Caco-2 (cell line): Measurements from ENCODE around the gene BCLAF1. TPM values are rescaled to one million over a fixed set of nuclear protein-coding genes. Genes with fewer than 3 reads are reported as not detected.

Experiments used
- BruUV-seq: library from RNA; stranded (reverse); fragments of 400-500 nt; replicated peaks from 2 replicates; lab custom pipeline; 2021; lab: Mats Ljungman, UMichigan
- CTCF ChIA-PET: fragments of 300-600 bp; sonication (Branson Sonifier 250); formaldehyde crosslinking; loops from one replicate; lab custom pipeline; 2022; ENCODE audit warnings: antibody characterized with exemption; lab: Charles Lee
- POLR2A ChIA-PET: fragments of 300-600 bp; sonication (Branson Sonifier 250); formaldehyde crosslinking; loops from one replicate; lab custom pipeline; 2022; ENCODE audit warnings: antibody characterized with exemption; lab: Charles Lee
- DNase-seq, 2 experiments: peaks; one replicate each; pipeline versions ENCODE4 v3.0.0 to v3.0.0-alpha.2; 2020 to 2022
- H3K27me3 ChIP-seq: replicated peaks from 2 replicates; pipeline ENCODE4 v1.6.0; 2011; ENCODE audit warnings: low read length; ENCODE audit not compliant: control insufficient read depth, insufficient read depth
- H3K36me3 ChIP-seq: 2 replicates; pipeline ENCODE4 v1.5.1; 2011; ENCODE audit warnings: low read length; ENCODE audit not compliant: control insufficient read depth, insufficient read depth
- H3K4me1 ChIP-seq: fragments of 250-450 bp; sonication (Bioruptor Pico); 2 replicates; pipeline ENCODE4 v1.5.1; 2020; ENCODE audit warnings: mild to moderate bottlenecking
- H3K4me3 ChIP-seq: 2 replicates; pipeline ENCODE4 v1.5.1; 2011; ENCODE audit warnings: low read depth, mild to moderate bottlenecking, control low read depth, low read length
- H3K9me3 ChIP-seq: fragments of 250-450 bp; sonication (Bioruptor Pico); 2 replicates; pipeline ENCODE4 v1.5.1; 2020; ENCODE audit warnings: mild to moderate bottlenecking, moderate library complexity
- H3K27ac Mint-ChIP-seq: one replicate; pipeline ENCODE4 v1.8.0; 2022; ENCODE audit warnings: mixed read lengths; ENCODE audit not compliant: unreplicated experiment
- H3K27me3 Mint-ChIP-seq: one replicate; pipeline ENCODE4 v1.8.0; 2022; ENCODE audit warnings: mixed read lengths; ENCODE audit not compliant: insufficient read depth, unreplicated experiment
- H3K36me3 Mint-ChIP-seq: one replicate; pipeline ENCODE4 v1.8.0; 2022; ENCODE audit warnings: mild to moderate bottlenecking, mixed read lengths; ENCODE audit not compliant: insufficient read depth, unreplicated experiment
- H3K4me1 Mint-ChIP-seq: one replicate; pipeline ENCODE4 v1.8.0; 2022; ENCODE audit warnings: low read depth, mixed read lengths; ENCODE audit not compliant: unreplicated experiment
- H3K4me3 Mint-ChIP-seq: one replicate; pipeline ENCODE4 v1.8.0; 2022; ENCODE audit warnings: mild to moderate bottlenecking, moderate library complexity, mixed read lengths; ENCODE audit not compliant: unreplicated experiment
- H3K9me3 Mint-ChIP-seq: one replicate; pipeline ENCODE4 v1.8.0; 2022; ENCODE audit warnings: mixed read lengths; ENCODE audit not compliant: unreplicated experiment
- intact Hi-C: fragments of 100-400 bp; cut with micrococcal nuclease; formaldehyde crosslinking; loops from one replicate; pipeline ENCODE4 v1.10.0; 2022; ENCODE audit not compliant: unreplicated experiment
- total RNA-seq: library from RNA; stranded (reverse); gene quantifications from 2 replicates; pipeline ENCODE4 v1.2.3, GENCODE V29; 2022
- TF ChIP-seq, protein P1 (sequence below), 2 experiments: fragments of 200-600 bp in 1 of 2; IDR thresholded peaks; 1 replicate in 1 of 2; 2 replicates in 1 of 2; pipeline versions ENCODE4 v1.5.1 to v1.8.0; 2011 to 2022; ENCODE audit warnings: antibody characterized with exemption in 1 of 2, control low read depth in 1 of 2, inconsistent platforms in 1 of 2, low read depth in 1 of 2, low read length in 1 of 2, mild to moderate bottlenecking in 1 of 2, moderate library complexity in 1 of 2; ENCODE audit not compliant: insufficient read depth in 1 of 2, severe bottlenecking in 1 of 2, unreplicated experiment in 1 of 2

Gene BCLAF1
- total RNA-seq, 1 experiment from 2014 or later, result 178 TPM

DNA sequence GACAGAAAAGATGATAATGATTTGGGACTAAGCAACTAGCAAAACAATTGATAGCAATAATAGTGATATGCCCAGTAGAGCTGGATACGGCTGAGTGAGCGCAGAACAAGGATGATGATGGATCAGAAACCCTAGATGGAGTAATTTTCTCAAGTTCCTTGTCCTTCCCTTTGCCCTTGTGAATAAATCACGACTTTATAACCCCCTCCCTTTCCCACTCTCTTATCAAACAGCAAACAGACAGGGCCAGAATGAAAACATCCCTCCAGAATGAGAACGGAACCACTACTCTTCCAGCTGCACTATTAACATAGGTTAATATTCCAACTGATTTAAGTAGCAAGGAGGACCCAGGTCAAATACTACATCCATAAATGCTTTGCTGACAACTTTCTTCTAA, 38.3 kb downstream of the BCLAF1 start:
- Mint-ChIP-seq H3K36me3 (peaks cover 50% of the 10 kb centered on the region), H3K4me1 (peaks cover 23% of the 10 kb centered on the region), H3K27ac (peak overlapping the region; percentile 98), H3K9me3 (no peaks in the 10 kb centered on the region), H3K27me3 (no peaks in the 10 kb centered on the region), H3K4me3 (peak overlapping the region; percentile 97)
- Histone ChIP-seq H3K36me3 (no peaks in the 10 kb centered on the region), H3K9me3 (no peaks in the 10 kb centered on the region), H3K27me3 (no peaks in the 10 kb centered on the region), H3K4me1 (peaks cover 9% of the 10 kb centered on the region; the same call in 1 of the 2 replicates), H3K4me3 (peak overlapping the region; percentile 43)
- ChIA-PET CTCF (interaction anchor here (0.8 to 1.1 kb wide), 2 partner anchors 37 kb away, joined by 5 read pairs; no protein-coding TSS in a partner anchor), POLR2A (interaction anchor here (4.7 kb wide), 1 partner anchor 38 kb away, joined by 64 read pairs; the partner anchor contains the start of gene BCLAF1)
- intact Hi-C loops, result loop anchor here (2.0 kb wide), 1 partner anchor 299 kb away; the partner anchor contains the start of gene MAP7
- no peak for DNase-seq
- TF ChIP-seq, protein P1, sequence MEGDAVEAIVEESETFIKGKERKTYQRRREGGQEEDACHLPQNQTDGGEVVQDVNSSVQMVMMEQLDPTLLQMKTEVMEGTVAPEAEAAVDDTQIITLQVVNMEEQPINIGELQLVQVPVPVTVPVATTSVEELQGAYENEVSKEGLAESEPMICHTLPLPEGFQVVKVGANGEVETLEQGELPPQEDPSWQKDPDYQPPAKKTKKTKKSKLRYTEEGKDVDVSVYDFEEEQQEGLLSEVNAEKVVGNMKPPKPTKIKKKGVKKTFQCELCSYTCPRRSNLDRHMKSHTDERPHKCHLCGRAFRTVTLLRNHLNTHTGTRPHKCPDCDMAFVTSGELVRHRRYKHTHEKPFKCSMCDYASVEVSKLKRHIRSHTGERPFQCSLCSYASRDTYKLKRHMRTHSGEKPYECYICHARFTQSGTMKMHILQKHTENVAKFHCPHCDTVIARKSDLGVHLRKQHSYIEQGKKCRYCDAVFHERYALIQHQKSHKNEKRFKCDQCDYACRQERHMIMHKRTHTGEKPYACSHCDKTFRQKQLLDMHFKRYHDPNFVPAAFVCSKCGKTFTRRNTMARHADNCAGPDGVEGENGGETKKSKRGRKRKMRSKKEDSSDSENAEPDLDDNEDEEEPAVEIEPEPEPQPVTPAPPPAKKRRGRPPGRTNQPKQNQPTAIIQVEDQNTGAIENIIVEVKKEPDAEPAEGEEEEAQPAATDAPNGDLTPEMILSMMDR (IDR thresholded peaks at IDR 0.05; ENCODE audit: insufficient read depth in 1 of 2, low read depth in 1 of 2, low read length in 1 of 2, severe bottlenecking in 1 of 2, unreplicated experiment in 1 of 2), result no peak
- no TSS peak for BruUV-seq

DNA sequence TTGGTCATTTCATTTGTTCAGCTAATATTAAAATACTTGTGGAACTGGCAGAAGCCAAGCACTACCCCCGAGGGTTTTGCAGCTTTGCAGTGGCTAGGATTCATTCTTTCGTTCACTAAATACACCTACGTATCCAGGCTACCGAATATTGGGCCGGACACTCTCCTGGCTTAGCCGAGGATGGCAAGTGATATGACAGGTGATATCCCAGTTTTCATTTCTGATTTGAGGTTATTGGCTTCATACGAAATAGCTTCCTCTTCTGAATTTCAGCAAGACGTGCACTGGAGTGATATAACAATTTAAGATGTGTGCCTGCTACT, 39.0 kb downstream of the BCLAF1 start:
- ChIA-PET POLR2A (interaction anchor here (0.5 to 4.7 kb wide), 8 partner anchors 9 to 753 kb away, joined by 3 to 64 read pairs (median 4); partner anchors contain the start of genes AHI1, BCLAF1 and MAP7), CTCF (interaction anchor here (0.6 to 1.1 kb wide), 3 partner anchors 37 to 300 kb away, joined by 3 to 5 read pairs (median 4); partner anchors contain the start of gene BCLAF1)
- Mint-ChIP-seq H3K27me3 (no peaks in the 10 kb centered on the region), H3K9me3 (no peaks in the 10 kb centered on the region), H3K27ac (peak overlapping the region; percentile 98), H3K36me3 (peaks cover 50% of the 10 kb centered on the region), H3K4me3 (peak overlapping the region; percentile 97), H3K4me1 (peaks cover 23% of the 10 kb centered on the region)
- Histone ChIP-seq H3K4me3 (peak overlapping the region; percentile 43), H3K9me3 (no peaks in the 10 kb centered on the region), H3K36me3 (no peaks in the 10 kb centered on the region), H3K27me3 (no peaks in the 10 kb centered on the region), H3K4me1 (peaks cover 9% of the 10 kb centered on the region; the same call in 1 of the 2 replicates)
- TSS peak; percentile 98 for BruUV-seq
- TF ChIP-seq, protein P1 (IDR thresholded peaks at IDR 0.05; ENCODE audit: insufficient read depth in 1 of 2, low read depth in 1 of 2, low read length in 1 of 2, severe bottlenecking in 1 of 2, unreplicated experiment in 1 of 2), result no peak
- no peak for DNase-seq
- intact Hi-C loops, result loop anchor here (1.0 to 2.0 kb wide), 3 partner anchors 39 to 300 kb away; partner anchors contain the start of genes BCLAF1 and MAP7

DNA sequence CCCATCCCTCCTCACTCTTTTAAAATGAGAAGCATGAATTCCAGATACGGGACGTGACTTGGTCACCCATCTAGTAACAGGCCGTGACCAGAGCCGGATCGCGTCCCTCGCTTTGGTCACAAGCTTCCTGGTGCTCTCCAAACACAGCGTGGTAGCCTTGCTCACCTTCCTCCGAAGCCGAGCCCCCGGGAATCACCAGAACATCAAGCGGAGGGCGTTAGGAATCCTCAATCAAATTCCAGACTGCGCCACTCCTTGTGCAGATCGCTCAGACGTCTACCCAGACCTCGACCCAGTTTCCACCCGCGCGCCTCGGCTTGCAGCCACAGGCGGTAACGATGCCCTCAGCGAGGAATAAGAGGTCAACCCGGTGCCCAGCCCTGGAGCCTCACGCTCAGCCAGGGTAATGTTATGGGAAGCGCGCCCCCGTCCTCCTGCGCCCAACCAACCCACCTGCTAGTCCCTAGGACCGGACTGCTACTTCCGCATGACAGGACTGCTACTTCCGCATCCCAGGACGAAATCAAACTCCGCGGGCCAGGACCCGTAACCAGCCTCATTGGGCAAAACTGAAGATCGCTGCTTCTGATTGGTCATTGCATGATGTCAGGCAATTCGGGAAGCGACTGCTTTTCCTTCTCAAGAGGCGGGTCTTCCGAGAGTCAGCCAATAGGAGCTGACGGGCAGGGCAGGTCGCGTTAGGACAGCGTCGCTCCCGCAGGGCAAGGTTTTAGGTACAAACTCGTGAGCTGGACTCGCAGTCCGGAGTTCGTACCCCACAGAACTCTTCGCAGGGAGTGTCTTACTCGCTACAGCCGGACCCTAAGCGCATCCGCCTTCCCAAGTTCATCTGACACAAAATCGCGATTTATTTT, 39.6 kb downstream of the BCLAF1 start, which contains the start of gene MTFR2:
Gene MTFR2, minus strand, starts transcription at position 501 of the 875 bp plus-strand sequence. CDS start 1,212 bp downstream, outside the sequence.
- CTCF ChIA-PET, result interaction anchor here (0.6 to 1.1 kb wide), 4 partner anchors 38 to 301 kb away, joined by 3 to 5 read pairs (median 4); partner anchors contain the start of gene BCLAF1
- peak within 1 kb of the TSS; percentile 71 for H3K4me3 ChIP-seq
- no peaks in the 10 kb centered on the region for H3K36me3 ChIP-seq
- DNase-seq, result peak; percentile 97 to 99
- intact Hi-C loops, result loop anchor here (1.0 to 2.0 kb wide), 3 partner anchors 39 to 301 kb away; partner anchors contain the start of genes BCLAF1 and MAP7
- H3K9me3 Mint-ChIP-seq, result no peaks in the 10 kb centered on the region
- H3K27me3 Mint-ChIP-seq, result no peaks in the 10 kb centered on the region
- TF ChIP-seq, protein P1 (IDR thresholded peaks at IDR 0.05; ENCODE audit: insufficient read depth in 1 of 2, low read depth in 1 of 2, low read length in 1 of 2, severe bottlenecking in 1 of 2, unreplicated experiment in 1 of 2), result no peak
- H3K4me1 ChIP-seq, result peaks cover 9% of the 10 kb centered on the region; the same call in 1 of the 2 replicates
- peak within 1 kb of the TSS; percentile 97 for H3K4me3 Mint-ChIP-seq
- peaks cover 50% of the 10 kb centered on the region for H3K36me3 Mint-ChIP-seq
- TSS peak; percentile 46 for BruUV-seq
- no peaks in the 10 kb centered on the region for H3K27me3 ChIP-seq
- POLR2A ChIA-PET, result interaction anchor here (0.5 to 4.7 kb wide), 9 partner anchors 9 to 752 kb away, joined by 3 to 64 read pairs (median 5); partner anchors contain the start of genes AHI1, BCLAF1 and MAP7
- peak within 1 kb of the TSS; percentile 98 for H3K27ac Mint-ChIP-seq
- H3K4me1 Mint-ChIP-seq, result peaks cover 23% of the 10 kb centered on the region
- H3K9me3 ChIP-seq, result no peaks in the 10 kb centered on the region
